ENCODE results near the gene AFAP1L1.

The AFAP1L1 gene

GRCh38 chr5:149370878-149371277 lies 99.2 kb downstream of the AFAP1L1 start:
- DNase-seq (ENCODE audit: low spot score) (no peak), FAIRE-seq (no peak)

DNA sequence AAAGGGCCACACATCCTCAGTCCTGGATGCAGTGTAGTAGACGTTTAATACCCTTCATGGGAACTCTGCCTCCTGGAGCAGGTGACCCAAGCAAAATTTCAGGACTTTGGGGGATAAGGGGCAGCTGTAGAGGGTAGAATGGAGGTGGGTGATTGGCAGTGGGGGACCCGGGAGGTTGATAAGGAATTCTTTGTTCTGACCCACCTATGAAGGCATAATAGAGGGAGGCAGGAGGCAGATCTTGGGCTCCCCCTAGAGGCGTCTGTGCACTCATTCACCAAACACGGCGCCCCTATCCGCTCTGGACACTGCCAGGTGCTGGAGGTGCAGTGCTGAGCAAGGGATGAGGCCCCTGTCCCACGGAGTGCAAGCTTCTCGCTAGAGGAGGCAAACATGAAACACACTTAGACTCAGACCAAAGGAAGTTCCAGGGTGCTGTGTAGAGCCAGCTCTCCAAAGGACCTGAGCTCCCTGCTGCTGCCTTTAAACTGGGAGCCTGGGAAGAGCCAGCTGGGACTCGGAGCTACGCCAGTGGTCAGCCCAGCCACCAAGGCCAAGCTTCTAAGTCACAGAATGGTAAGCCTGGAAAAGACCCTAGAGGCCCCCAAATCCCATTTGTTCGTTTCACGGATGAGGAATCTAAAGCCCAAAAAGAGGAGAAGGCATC lies 99.8 kb downstream of the AFAP1L1 start:
- FAIRE-seq (no peak), DNase-seq (ENCODE audit: low spot score) (peak; percentile 44)

- DNase-seq (ENCODE audit: low spot score) = no peak
- FAIRE-seq = no peak
These were observed 100.6 kb downstream of the AFAP1L1 start for GRCh38 chr5:149372076-149372795.

DNA sequence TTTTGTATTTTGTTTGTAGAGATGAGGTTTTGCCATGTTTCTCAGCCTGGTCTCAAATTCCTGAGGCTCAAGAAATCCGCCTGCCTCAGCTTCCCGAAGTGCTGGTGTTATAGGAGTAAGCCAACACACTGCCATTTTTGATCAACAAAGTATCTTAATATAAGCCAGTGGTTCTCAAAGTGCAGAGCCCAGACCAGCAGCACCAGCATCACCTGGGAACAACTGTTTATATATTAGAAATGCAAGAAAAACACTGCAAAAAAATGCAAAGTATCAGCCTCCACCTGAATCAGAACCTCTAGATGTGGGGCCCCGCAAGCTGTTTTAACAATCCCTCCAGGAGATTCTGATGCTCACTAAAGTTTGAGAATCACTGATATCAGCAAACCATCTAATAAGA lies 101.3 kb downstream of the AFAP1L1 start:
- DNase-seq (ENCODE audit: low spot score) = no peak
- FAIRE-seq = no peak

DNA sequence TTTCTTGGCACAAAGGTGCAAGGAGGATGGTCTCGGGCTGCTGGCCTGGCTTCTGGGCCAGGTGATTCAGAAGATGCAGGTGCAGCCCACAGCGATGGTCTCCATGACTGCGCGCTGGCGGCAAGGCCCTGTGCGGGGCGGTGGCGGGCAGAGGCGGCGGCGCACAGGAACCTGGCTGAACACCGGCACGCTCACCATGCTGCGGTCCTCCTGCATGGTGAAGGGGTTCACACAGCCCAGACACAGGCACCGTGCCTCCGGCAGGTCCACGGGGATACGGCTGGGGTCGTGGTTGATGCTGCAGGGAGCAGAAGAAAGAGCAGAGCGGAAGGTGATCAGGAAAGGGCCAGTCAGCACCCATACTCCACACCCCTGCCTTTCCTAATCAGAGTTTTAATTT lies 102.6 kb downstream of the AFAP1L1 start:
- no peak for DNase-seq (ENCODE audit: low spot score)
- FAIRE-seq = no peak

DNA sequence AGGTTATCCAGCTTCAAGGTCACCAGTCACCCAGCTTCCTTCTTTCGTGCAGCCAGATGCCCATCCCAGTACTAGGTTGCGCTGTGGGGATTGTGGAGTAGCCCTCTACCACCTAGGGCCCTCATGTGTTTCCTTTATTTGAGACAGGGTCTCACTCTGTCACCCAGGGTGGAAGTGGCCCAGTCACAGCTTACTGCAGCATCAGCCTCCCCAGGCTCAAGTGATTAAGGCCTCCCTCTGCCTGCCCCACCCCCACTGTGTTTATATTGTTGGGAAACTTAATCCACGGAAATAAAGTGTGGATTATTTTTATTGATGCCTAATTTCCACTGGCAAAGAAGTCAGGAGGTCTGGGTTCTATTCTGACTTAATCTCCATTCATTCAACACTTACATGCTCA lies 103.1 kb downstream of the AFAP1L1 start:
- DNase-seq (ENCODE audit: low spot score) (no peak), FAIRE-seq (no peak)

DNA sequence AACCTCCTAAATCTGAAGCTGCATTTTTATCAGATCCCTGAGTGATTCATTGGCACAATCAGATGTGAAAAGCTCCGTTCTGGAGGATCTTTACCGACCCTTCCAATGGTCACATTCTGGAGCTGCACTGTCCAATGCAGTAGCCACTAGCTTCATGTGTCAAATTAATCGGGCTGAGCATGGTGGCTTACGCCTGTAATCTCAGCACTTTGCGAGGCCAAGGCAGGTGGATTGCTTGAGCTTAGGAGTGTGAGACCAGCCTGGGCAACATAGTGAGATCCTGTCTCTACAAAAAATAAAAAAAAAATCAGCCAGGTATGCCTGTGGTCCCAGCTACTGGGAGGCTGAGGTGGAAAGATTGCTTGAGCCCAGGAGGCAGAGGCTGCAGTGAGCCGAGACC lies 103.8 kb downstream of the AFAP1L1 start:
- DNase-seq (ENCODE audit: low spot score) (no peak), FAIRE-seq (no peak)

GRCh38 chr5:149376104-149376503 lies 104.4 kb downstream of the AFAP1L1 start:
- FAIRE-seq = no peak
- DNase-seq (ENCODE audit: low spot score) = no peak

DNA sequence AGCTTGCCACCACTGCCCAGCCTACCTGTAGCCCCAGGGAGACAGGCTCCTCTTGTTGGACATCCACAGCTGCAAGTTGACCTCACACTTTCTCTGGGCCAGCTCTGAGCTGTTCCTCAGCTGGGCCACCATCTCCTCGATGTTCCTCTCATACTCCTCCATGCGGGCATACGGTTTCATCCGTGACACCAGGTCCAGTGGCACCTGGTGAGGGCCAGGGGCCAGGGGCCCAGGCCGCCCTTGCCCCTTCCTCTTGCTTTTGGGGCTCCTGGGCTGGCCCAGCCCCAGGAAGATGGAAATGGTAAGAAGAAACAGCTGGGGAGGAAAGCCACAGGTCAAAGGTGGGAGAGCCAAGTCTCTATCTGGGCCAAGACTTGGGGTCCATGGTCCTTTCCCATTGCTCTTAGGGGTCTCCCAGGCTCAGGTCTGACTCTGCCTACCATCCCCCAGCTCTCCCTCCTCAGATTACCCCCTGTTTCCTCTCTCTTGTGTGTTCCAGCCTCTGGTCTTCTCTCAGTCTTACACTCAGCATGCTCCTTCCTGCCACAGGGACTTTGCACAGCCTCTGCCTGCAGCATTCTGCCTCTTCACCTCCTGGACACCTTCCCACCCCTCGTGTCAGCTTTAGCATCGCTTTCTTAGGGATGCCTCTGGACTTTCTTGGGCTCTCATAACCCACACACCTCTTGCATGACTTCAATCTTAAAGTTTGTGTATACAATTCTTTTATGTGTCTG lies 105.2 kb downstream of the AFAP1L1 start:
- DNase-seq (ENCODE audit: low spot score) (no peak), FAIRE-seq (no peak)

GRCh38 chr5:149378241-149378820 lies 106.7 kb downstream of the AFAP1L1 start:
- FAIRE-seq (no peak), DNase-seq (ENCODE audit: low spot score) (no peak)

DNA sequence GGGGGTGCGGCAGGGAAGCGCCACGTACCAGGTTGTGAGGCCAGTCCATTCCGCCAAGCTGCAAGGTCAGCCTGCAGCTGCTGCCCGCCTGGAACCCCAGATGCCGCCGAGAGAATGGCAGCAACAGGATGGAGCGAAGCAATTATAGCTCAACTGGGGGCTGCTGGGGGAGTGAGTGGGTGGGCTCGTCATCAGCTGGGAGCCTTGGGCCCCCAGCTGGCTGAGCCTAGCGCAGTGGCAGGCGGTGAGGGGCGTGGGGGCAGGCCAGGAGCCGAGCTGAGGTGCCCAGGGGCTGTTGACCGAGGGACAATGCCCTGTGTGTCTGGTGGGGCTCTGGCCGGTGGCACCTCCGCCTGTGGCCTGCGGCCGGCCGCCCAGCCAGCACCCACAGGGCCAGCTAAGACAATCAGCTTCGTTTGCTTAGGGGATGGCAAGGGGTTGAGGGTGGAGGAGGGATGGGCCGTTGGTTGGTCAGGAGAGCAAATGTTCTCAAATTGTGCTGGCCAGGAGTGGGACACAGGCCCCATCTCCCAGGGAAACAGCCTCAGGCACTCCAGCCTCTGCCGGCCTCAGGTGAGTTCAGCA lies 107.6 kb downstream of the AFAP1L1 start, which contains the start of gene IL17B:
Gene IL17B (minus strand): TSS at position 116 of the 585 bp plus-strand sequence. CDS start 67 bp downstream, at position 49.
- FAIRE-seq (no peak), DNase-seq (ENCODE audit: low spot score) (no peak)

GRCh38 chr5:149379818-149380374 lies 108.2 kb downstream of the AFAP1L1 start:
- DNase-seq (ENCODE audit: low spot score) (no peak), FAIRE-seq (no peak)

DNA sequence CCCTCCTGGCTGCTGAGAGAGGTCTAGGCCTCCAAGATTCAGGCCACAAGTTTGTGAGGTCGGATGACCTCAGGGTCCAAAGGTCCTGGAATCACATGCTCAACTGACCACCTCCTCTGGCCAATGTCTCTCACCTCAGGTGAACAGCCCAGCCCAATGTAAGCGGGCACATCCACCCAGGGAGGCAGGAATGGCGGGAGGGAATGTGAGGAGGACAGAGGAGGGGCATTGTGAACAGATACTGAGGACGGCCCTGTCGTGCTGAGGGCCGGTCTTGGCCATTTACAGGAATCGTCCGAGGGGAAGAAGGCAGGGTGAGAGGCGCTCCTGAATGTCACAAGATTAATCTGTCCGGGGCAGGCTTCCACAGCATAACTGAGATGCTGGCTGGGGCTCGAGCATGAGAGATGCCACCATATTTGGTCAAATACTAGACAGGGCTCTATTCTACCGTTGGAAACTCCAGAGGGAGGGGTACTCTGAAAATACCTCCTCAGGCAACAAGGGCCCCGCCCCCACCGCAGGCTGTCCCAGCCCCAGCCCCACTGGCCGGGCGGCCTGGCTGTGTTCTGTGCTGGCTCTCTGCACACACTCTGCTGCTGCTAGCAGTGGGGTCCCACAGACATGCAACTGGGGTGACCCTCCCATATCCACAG lies 108.9 kb downstream of the AFAP1L1 start:
- DNase-seq (ENCODE audit: low spot score) (no peak), FAIRE-seq (no peak)

- DNase-seq (ENCODE audit: low spot score) = no peak
- FAIRE-seq = no peak
These were observed 109.8 kb downstream of the AFAP1L1 start for GRCh38 chr5:149381261-149381985.

DNA sequence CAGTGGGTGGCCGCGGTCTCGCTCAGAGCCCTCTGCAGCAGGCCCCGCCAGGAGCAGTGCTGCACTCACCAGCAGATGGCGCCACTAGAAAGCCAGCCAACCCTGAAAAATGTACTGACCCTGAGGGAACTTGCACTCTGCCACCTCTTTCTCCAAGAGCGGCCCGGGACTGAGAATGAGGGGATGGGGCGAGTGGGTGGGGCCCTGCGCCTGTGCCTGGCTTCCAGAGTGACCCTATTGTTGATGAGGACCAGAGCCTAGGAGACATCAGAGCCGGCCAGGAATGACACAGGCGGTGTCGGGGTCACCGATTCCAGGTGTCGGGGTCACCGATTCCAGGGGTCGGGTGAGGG lies 110.3 kb downstream of the AFAP1L1 start:
- no peak for FAIRE-seq

GRCh38 chr5:149382517-149383220 lies 111.0 kb downstream of the AFAP1L1 start:
- FAIRE-seq = no peak
- DNase-seq (ENCODE audit: low spot score) = no peak

More for the DNA sequence above, 110.3 kb downstream of the AFAP1L1 start:
- DNase-seq (ENCODE audit: low spot score) = peak; percentile 59

- FAIRE-seq (no peak), DNase-seq (ENCODE audit: low spot score) (no peak)
These were observed 111.7 kb downstream of the AFAP1L1 start for GRCh38 chr5:149383399-149383798.

GRCh38 chr5:149386166-149386565 lies 114.5 kb downstream of the AFAP1L1 start:
- FAIRE-seq (no peak), DNase-seq (ENCODE audit: low spot score) (no peak)

DNA sequence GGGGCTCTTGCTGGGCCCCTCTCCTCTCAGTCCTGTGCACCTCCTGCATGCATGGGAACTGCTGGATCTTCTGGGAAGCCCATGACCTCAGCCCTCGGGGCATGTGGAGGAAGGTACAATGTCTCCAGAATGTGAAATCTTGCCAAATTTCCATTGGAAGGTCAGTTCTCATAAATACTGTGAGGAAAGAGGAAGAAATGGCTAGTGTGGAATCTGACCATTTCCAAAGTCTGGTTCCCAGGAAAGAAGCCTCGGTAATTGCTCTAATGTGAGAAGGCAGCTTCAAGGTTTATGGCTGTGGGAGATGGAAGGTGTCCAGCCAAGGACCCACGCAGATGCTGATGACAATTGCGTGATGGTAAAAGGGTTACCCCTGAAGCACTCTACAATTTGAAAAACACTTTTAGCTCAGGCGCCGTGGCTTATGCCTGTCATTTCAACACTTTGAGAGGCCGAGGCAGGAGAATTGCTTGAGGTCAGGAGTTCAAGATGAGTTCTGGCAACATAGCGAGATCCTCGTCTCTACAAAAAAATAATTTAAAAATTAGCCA lies 115.5 kb downstream of the AFAP1L1 start:
- no peak for DNase-seq (ENCODE audit: low spot score)
- no peak for FAIRE-seq
